ENCODE data around the gene FGFR3.

The FGFR3 gene

GRCh38 chr4:1788254-1788973, 4.7 kb upstream of the FGFR3 start:
- DNase-seq (ENCODE audit: low read depth), result no peak

- no peak for DNase-seq (ENCODE audit: low read depth)
Measured at GRCh38 chr4:1789552-1789951, 3.5 kb upstream of the FGFR3 start.

GRCh38 chr4:1790005-1790404, 3.1 kb upstream of the FGFR3 start:
- no peak for DNase-seq (ENCODE audit: low read depth)

- DNase-seq (ENCODE audit: low read depth), result no peak
Measured at GRCh38 chr4:1792158-1792831, 798 bp upstream of the FGFR3 start.

- DNase-seq (ENCODE audit: low read depth), result peak; percentile 16
Measured at GRCh38 chr4:1793496-1793840, 375 bp downstream of the FGFR3 start.

GRCh38 chr4:1793940-1794808, 1.1 kb downstream of the FGFR3 start:
- DNase-seq (ENCODE audit: low read depth), result no peak

- no peak for DNase-seq (ENCODE audit: low read depth)
Measured at GRCh38 chr4:1794809-1795298, 1.8 kb downstream of the FGFR3 start.

GRCh38 chr4:1795299-1796195, 2.5 kb downstream of the FGFR3 start:
- DNase-seq (ENCODE audit: low read depth), result no peak

- DNase-seq (ENCODE audit: low read depth), result no peak
Measured at GRCh38 chr4:1796486-1797204, 3.6 kb downstream of the FGFR3 start.

GRCh38 chr4:1797298-1797860, 4.3 kb downstream of the FGFR3 start:
- DNase-seq (ENCODE audit: low read depth), result no peak

GRCh38 chr4:1797861-1798579, 4.9 kb downstream of the FGFR3 start:
- no peak for DNase-seq (ENCODE audit: low read depth)

GRCh38 chr4:1798580-1799386, 5.7 kb downstream of the FGFR3 start:
- no peak for DNase-seq (ENCODE audit: low read depth)

GRCh38 chr4:1799387-1800375, 6.6 kb downstream of the FGFR3 start:
- no peak for DNase-seq (ENCODE audit: low read depth)

- no peak for DNase-seq (ENCODE audit: low read depth)
Measured at GRCh38 chr4:1800805-1801204, 7.7 kb downstream of the FGFR3 start.

- no peak for DNase-seq (ENCODE audit: low read depth)
Measured at GRCh38 chr4:1801286-1801958, 8.3 kb downstream of the FGFR3 start.

GRCh38 chr4:1802151-1802715, 9.1 kb downstream of the FGFR3 start:
- no peak for DNase-seq (ENCODE audit: low read depth)
